HepG2 (cell line): Measurements from ENCODE around the gene SLC35B2.

Experiments
- FOXM1 ChIP-seq: sonication (generic); formaldehyde crosslinking; IDR thresholded peaks from 2 replicates; pipeline ENCODE4 v1.5.0; 2020; ENCODE audit warnings: missing genetic modification reagents
- KDM1A ChIP-seq: IDR thresholded peaks from 2 replicates; pipeline ENCODE4 v1.6.1; 2016; ENCODE audit warnings: missing compliant biosample characterization
- NR2F2 ChIP-seq: IDR thresholded peaks from 2 replicates; pipeline ENCODE4 v1.6.1; 2012; ENCODE audit warnings: low read depth, inconsistent platforms, borderline replicate concordance
- TBX3 ChIP-seq: fragments of 450-650 bp; IDR thresholded peaks from 2 replicates; pipeline ENCODE4 v1.6.1; 2017; ENCODE audit warnings: antibody characterized with exemption, mild to moderate bottlenecking, inconsistent platforms, borderline replicate concordance
- TF ChIP-seq, protein P1 (sequence below): sonication (generic); formaldehyde crosslinking; IDR thresholded peaks from 2 replicates; pipeline ENCODE4 v1.4.0; 2020; ENCODE audit warnings: missing genetic modification reagents

DNA sequence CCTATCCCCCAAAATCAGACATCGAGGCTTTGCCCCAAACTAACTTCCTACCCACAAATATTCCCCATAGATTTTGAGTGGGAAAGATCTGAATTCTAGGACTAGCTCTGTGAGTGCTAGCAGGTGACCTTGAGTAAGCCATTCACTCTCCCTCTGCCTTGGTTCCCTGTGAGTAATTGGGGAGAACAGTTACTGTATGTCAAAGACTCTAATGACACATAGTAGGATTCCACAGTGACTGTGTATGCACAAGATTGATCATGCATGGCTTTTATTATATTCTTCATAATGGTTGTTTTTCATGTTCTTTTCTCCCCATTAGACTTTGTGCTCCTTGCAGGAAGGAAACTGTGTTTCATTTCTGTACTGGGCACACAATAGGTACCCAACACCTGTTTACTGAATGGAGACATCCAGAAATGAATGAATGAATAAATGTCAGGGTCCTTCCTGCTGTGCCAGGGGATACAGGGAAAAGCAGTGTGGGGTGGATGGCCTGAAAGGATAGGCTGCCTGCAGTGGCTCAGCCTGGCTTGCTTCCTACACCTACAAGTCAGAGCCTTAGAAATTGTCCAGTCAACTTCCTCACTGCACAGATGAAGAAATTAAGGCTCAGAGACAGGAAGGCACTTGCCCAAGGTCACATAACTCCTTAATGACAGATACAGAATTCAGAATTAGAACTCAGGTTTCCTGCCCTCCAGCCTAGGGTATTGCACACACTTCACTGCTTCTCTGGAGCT, 12.0 kb upstream of the SLC35B2 start:
- TF ChIP-seq KDM1A (CRISPR knock-in tag) (no peak), TBX3 (no peak), FOXM1 (CRISPR knock-in tag) (no peak), NR2F2 (no peak)
- TF ChIP-seq, protein P1, sequence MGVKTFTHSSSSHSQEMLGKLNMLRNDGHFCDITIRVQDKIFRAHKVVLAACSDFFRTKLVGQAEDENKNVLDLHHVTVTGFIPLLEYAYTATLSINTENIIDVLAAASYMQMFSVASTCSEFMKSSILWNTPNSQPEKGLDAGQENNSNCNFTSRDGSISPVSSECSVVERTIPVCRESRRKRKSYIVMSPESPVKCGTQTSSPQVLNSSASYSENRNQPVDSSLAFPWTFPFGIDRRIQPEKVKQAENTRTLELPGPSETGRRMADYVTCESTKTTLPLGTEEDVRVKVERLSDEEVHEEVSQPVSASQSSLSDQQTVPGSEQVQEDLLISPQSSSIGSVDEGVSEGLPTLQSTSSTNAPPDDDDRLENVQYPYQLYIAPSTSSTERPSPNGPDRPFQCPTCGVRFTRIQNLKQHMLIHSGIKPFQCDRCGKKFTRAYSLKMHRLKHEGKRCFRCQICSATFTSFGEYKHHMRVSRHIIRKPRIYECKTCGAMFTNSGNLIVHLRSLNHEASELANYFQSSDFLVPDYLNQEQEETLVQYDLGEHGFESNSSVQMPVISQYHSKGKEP (CRISPR knock-in tag) = no peak
